Ascending aorta (tissue), 2 donors: ENCODE results near the gene PRODH2. TPM values are rescaled to one million over a fixed set of nuclear protein-coding genes. Genes with fewer than 3 reads are reported as not detected.
"Not testable (repeated sequence)": the region's sequence is repeated elsewhere in the genome, so short reads cannot be mapped to it uniquely, and the experiment has no call there.

Experiments
- DNase-seq, 2 donors: peaks; one replicate each; pipeline ENCODE4 v3.0.0-alpha.2; 2019; ENCODE audit warnings: low spot score in 2 of 2
- H3K27ac ChIP-seq, 2 donors: fragments of 200-600 bp; sonication (generic); one replicate each; pipeline ENCODE4 v1.5.1; 2016 to 2017; ENCODE audit warnings: mild to moderate bottlenecking in 1 of 2
- H3K27me3 ChIP-seq: fragments of 200-600 bp; sonication (generic); one replicate; pipeline ENCODE4 v1.5.1; 2017
- H3K36me3 ChIP-seq, 2 donors: fragments of 200-600 bp; sonication (generic); one replicate each; pipeline ENCODE4 v1.5.1; 2016
- H3K4me1 ChIP-seq, 2 donors: fragments of 200-600 bp; sonication (generic); one replicate each; pipeline ENCODE4 v1.5.1; 2016 to 2017; ENCODE audit warnings: mild to moderate bottlenecking in 1 of 2
- H3K4me3 ChIP-seq, 2 donors: fragments of 200-600 bp; sonication (generic); one replicate each; pipeline ENCODE4 v1.5.1; 2016 to 2017; ENCODE audit warnings: mild to moderate bottlenecking in 1 of 2
- H3K9me3 ChIP-seq, 2 donors: fragments of 200-600 bp; sonication (generic); one replicate each; pipeline ENCODE4 v1.5.1; 2016
- intact Hi-C: fragments of 100-400 bp; cut with DNase I; formaldehyde crosslinking; loops from one replicate; pipeline ENCODE4 v1.15.1; 2023
- total RNA-seq: library from RNA; depleted of rRNA; stranded (reverse); fragments of >200 nt; gene quantifications from one replicate; pipeline ENCODE4 v1.1.0, GENCODE V29; 2016
- TF ChIP-seq, protein P1 (sequence below), 3 experiments: fragments of 200-600 bp in 2 of 3; fragments of 450-650 bp in 1 of 3; sonication (generic) in 2 of 3; IDR thresholded peaks; one replicate each; pipeline ENCODE4 v1.5.1; 2016 to 2019; ENCODE audit warnings: antibody characterized with exemption in 3 of 3, mild to moderate bottlenecking in 1 of 3, moderate library complexity in 1 of 3

The PRODH2 gene
- total RNA-seq, 1 donor from 2014 or later, result not detected

DNA sequence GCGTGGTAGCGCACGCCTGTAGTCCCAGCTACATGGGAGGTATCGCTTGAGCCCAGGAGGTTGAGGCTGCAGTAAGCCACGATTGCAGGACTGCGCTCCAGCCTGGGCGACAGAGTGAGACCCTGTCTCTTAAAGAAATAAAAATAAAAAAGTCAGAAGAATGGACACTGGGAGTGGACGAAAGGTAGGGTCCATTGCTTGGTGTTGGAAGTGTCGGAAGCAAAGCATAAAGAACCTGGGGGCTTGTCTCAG lies 37.7 kb downstream of the PRODH2 start:
- H3K4me1 ChIP-seq, result peaks cover 5 to 14% of the 10 kb centered on the region in 2 donors
- peak overlapping the region; percentile 84 to 88 for H3K4me3 ChIP-seq
- peaks cover under 1 to 4% of the 10 kb centered on the region in 2 donors for H3K36me3 ChIP-seq
- DNase-seq, result no peak
- TF ChIP-seq, protein P1, sequence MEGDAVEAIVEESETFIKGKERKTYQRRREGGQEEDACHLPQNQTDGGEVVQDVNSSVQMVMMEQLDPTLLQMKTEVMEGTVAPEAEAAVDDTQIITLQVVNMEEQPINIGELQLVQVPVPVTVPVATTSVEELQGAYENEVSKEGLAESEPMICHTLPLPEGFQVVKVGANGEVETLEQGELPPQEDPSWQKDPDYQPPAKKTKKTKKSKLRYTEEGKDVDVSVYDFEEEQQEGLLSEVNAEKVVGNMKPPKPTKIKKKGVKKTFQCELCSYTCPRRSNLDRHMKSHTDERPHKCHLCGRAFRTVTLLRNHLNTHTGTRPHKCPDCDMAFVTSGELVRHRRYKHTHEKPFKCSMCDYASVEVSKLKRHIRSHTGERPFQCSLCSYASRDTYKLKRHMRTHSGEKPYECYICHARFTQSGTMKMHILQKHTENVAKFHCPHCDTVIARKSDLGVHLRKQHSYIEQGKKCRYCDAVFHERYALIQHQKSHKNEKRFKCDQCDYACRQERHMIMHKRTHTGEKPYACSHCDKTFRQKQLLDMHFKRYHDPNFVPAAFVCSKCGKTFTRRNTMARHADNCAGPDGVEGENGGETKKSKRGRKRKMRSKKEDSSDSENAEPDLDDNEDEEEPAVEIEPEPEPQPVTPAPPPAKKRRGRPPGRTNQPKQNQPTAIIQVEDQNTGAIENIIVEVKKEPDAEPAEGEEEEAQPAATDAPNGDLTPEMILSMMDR (IDR thresholded peaks at IDR 0.05), result no peak
- no peaks in the 10 kb centered on the region for H3K27me3 ChIP-seq
- no peak overlapping the region for H3K27ac ChIP-seq
- H3K9me3 ChIP-seq, result no peaks in the 10 kb centered on the region
- intact Hi-C loops, result loop anchor here (1.0 to 10.0 kb wide), 8 partner anchors 17 to 279 kb away; partner anchors contain the start of genes PROSER3, PSENEN, THAP8 and TMEM147

DNA sequence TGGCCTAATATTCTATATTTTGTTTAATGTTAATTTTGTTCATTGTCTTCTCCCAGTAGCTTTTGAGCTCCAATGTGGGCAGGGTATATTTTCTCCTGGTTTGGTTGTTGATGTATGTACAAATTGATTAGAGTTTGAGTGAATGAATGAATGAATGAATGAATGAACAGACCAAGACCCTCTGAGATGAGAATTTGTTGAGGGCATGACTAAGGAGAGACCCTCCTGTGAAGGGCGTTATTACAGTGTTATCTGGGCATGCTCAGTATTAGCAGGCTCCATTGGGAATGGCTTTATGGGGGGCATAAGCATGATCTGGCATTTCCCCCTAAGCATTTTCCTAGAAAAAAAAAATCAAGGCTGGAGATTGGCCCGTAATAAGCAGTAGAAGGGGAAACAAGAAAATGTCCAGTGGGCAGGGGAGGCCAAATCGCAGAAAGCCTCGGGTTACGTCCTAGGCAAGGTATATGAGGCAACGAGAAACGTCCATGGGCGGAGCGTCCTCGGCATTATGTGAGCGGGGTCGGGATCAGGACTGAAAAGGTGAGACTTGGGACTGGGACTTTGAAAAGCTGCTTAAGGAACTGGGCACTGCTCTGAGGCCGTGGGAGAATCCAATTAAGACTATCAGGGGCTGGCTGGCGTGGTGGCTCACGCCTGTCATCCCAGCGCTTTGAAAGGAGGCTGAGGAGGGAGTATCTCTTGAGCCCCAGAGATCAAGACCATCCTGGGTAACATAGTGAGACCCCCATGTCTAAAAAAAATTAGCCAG lies 38.2 kb downstream of the PRODH2 start:
- intact Hi-C loops, result loop anchor here (1.0 to 10.0 kb wide), 8 partner anchors 16 to 280 kb away; partner anchors contain the start of genes PROSER3, PSENEN, THAP8 and TMEM147
- H3K4me3 ChIP-seq, result peak overlapping the region; percentile 84 to 88

GRCh38 chr19:35773020-35773806 lies 39.4 kb downstream of the PRODH2 start:
- no peaks in the 10 kb centered on the region for H3K27me3 ChIP-seq
- no peaks in the 10 kb centered on the region for H3K9me3 ChIP-seq
- intact Hi-C loops, result loop anchor here (10.0 kb wide), 1 partner anchor 122 kb away; no protein-coding TSS in a partner anchor
- TF ChIP-seq, protein P1 (IDR thresholded peaks at IDR 0.05), result no peak
- peaks cover 5 to 14% of the 10 kb centered on the region in 2 donors for H3K4me1 ChIP-seq
- no peaks in the 10 kb centered on the region for H3K36me3 ChIP-seq
- DNase-seq, result no peak
- no peak overlapping the region for H3K4me3 ChIP-seq
- H3K27ac ChIP-seq, result no peak overlapping the region

More for the DNA sequence above, 38.2 kb downstream of the PRODH2 start:
- Histone ChIP-seq H3K9me3 (no peaks in the 10 kb centered on the region), H3K27ac (no peak overlapping the region), H3K27me3 (no peaks in the 10 kb centered on the region), H3K36me3 (no peaks in the 10 kb centered on the region), H3K4me1 (peaks cover 5 to 14% of the 10 kb centered on the region in 2 donors)
- TF ChIP-seq, protein P1 (IDR thresholded peaks at IDR 0.05), result no peak
- no peak for DNase-seq

DNA sequence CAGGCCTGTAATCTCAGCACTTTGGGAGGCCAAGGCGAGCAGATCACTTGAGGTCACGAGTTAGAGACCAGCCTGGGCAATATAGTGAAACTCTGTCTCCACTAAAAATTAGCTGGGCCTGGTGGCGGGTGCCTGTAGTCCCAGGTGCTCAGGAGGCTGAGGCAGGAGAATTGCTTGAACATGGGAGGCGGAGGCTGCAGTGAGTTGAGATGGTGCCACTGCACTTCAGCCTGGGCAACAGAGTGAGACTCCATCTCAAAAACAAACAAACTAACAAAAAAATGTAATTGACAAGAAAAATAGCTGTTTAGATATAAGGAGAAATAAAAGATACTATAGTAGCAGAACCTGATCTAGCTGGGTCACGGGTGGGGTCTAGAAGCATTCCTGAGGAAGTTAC lies 40.3 kb downstream of the PRODH2 start:
- H3K27ac ChIP-seq, H3K36me3 ChIP-seq, H3K27me3 ChIP-seq, H3K4me3 ChIP-seq, DNase-seq, H3K9me3 ChIP-seq: not testable (repeated sequence)
- peaks cover 5 to 14% of the 10 kb centered on the region in 2 donors for H3K4me1 ChIP-seq
- intact Hi-C loops, result loop anchor here (10.0 kb wide), 1 partner anchor 122 kb away; no protein-coding TSS in a partner anchor

DNA sequence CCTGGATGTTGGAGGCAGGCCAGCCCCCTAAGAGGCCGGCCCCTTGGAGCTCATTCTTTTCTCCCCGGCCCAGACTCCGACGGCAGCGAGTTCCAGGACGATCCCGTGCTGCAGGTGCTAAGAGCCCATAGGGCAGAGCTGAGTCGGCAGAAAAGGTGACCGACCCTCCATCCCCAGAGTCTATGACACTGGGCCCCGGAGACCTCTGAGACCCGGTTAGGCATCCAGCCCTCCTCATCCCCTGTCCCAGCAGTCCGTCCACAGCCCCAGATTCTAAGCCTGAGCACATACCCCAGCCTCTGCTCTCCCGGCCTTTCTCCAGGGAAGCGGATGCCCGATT lies 44.6 kb downstream of the PRODH2 start:
- Histone ChIP-seq H3K4me3 (no peak overlapping the region), H3K4me1 (no peaks in the 10 kb centered on the region), H3K9me3 (no peaks in the 10 kb centered on the region), H3K27ac (no peak overlapping the region), H3K36me3 (peaks cover 19 to 25% of the 10 kb centered on the region in 2 donors), H3K27me3 (no peaks in the 10 kb centered on the region)
- intact Hi-C loops, result no loop called here
- TF ChIP-seq, protein P1 (IDR thresholded peaks at IDR 0.05), result no peak
- no peak for DNase-seq
